HuH-7 (cell line): ENCODE data around the gene SLC13A4.
"Not testable (repeated sequence)": the region's sequence is repeated elsewhere in the genome, so short reads cannot be mapped to it uniquely, and the experiment has no call there.

Experiments used
- DNase-seq: peaks from one replicate; pipeline ENCODE4 v3.0.0; 2011; ENCODE audit warnings: low spot score

SLC13A4 gene

DNA sequence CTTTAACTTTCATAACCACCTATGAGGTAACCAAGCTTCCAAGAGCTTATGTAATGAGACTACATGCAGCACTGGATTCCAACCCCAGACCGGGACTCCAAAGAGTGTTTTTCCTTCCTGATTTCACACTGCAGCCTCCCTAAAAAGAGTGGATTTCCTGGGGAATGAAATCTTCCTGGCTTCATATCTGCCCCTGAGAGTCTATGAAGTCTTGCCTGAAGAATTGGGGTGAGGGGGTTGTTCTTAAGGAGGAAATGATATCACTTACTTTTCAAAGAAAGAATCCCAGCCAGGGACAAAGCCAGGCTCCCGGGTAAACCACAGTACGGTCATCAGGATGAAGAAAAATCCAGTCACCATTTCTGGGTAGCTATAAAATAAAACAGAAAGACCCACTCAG lies 35.9 kb downstream of the SLC13A4 start:
- no peak for DNase-seq

DNA sequence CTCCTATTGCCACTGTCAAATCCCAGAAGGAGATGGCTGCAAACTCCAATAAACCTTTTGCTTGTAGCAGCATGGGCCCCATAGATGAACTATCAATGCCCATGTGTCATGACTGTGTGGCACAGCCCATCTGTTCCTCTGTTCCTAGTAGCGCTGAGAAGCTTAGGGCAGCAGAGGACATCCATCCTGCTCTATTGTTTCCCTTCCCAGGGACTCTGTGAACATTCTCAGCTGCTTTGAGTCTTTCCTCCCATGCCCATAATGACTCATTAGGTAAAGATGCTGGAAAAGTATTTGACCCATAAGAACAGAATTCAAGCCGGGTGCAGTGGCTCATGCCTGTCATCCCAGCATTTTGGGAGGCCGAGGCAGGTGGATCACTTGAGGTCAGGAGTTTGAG lies 37.4 kb downstream of the SLC13A4 start:
- DNase-seq, result no peak

DNA sequence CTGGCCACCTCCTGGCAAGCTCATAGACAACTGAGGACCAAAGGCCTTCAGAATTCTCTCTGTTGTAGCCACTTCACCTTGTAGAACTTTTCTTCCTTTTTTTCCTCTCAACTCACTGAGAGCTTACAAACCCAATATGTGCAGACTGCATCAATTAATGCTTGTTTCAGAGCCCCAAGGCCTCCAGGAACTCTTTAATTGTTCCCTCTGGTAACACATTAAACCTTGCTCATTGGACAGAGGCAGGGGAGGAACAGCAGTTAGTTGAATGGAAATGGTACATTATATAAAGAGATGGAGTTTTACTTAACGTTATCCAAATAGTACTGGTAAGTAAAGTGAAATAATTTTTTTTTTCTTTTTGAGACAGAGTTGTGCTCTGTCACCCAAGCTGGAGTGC lies 40.5 kb downstream of the SLC13A4 start:
- no peak for DNase-seq

DNA sequence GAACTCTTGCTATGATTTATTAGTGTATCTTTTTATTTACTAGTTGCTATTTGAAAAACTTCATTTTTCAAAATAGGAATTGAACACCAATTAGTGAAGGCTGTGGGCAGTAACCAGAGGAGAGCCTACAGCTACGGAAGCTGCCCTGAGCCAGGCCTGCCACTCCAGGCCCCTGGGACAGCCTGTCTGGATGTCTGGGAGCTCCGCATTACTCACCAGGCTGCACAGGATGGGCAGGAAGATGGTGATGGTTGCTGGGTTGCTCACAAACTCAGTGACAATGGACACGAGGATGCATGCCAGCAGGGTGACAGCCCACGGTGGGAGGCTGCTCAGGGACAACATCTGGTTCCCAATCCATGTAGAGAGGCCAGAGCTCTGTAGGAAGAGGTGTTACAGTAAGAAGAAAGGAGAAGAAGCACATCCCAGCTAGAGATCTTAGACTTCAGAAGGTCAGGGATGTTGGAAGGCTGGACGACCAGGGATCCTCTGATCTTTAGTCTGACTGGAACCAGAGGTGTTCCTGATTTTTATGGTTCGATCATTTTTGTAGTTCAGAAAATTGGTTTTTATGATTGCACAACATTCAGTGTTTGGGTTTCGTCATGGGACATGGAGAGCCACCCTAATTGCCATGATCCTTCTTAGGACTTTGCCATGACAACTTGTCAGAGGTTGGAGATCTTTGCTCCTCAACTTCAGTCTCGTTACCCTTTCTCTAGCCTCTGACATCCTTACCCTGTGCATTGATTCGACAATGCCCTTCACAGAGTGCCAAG lies 42.5 kb downstream of the SLC13A4 start:
- DNase-seq, result no peak

DNA sequence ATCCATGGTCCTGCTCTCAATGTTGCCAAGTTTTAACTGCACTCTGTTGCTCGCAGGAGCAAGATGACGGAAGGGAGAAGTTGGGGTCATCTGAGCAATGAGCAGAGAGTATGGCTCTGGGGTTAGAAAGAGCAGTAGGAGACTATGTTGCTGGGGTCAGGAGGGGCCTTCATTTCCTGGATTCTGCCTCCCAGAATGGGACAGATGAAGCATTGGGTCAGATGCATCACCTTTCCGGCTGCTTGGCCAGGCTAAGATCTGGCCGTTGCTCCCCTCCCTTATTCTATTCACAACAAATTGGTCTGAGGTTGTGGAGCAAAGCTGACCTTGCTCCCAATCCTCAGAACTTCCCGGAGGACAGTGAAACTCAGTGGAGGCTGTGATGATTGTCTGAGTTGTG lies 43.3 kb downstream of the SLC13A4 start:
- DNase-seq, result no peak

DNA sequence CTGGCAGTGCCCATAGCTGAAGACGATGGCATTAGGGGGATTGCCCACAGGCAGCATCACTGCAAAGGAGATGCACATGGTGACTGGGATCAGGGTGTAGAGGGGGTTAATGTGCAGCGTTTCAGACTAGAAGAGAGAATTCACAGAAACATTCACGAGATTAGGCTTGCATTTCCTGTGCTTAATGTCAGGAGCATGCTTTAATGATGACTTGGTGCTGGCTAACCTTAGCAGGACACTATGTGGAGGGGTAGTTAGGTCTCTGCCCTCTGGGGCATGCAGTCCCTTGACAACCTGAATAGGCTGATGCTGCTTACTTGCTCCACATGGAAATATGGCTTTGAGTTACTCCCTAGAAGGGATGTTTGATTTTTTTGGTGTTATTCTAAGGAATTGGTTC lies 43.9 kb downstream of the SLC13A4 start:
- no peak for DNase-seq

DNA sequence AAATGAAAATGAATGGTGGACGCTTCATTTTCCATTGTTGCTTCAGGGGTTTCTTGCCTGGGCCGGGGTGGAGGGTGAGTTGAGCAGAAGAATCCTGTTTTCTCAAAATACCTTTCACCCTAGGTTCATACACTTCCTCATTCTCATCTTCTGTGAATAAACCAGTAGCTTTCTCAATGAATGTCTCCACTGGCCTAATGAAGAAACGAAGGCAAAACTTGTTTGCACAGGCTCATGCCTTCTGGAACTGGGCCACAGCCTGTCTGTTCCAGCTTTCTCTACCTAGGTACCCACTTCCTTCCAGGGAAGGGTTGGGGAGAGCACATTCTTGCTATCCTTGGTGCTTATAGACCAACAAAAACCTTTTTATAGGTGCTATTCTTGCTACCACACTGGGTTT lies 44.4 kb downstream of the SLC13A4 start:
- DNase-seq, result no peak

DNA sequence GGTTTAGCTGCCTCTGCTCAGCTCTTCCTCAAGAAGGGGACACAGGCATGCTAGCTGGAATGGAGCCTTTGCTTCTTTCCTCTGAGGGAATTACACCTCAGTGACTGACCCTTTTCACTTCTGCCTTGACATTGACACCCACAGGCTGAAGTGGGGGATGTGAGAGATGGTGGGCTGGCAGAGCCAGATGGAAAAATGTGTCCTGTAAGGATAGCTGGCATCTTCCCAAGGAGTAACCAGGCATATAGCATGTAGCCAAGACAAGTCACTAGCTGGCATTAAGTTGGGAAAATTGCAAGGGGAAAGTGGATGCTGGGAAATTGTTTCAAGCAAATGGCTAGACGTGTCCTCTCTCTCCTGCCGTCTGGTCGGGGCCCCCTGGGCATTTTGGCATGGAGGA lies 45.8 kb downstream of the SLC13A4 start:
- no peak for DNase-seq

DNA sequence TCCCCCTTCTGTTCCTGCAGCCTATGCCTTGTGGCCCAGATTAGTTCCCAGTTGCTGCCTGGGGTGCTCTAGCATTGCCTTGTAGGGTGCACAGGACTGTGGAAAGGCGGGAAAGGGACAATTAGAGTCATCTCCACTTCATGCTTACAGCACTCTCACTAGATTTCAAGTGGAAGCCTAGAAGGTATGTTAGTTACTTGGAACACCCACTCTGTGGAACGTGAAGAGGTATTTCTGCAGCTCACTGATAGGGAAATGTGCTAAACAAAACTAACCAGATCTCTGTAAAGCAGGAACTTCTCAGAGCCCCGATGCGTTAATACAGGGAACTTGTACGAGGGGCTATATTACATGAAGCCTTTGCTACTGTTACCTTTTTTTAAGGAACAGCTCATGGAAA lies 46.2 kb downstream of the SLC13A4 start:
- no peak for DNase-seq

DNA sequence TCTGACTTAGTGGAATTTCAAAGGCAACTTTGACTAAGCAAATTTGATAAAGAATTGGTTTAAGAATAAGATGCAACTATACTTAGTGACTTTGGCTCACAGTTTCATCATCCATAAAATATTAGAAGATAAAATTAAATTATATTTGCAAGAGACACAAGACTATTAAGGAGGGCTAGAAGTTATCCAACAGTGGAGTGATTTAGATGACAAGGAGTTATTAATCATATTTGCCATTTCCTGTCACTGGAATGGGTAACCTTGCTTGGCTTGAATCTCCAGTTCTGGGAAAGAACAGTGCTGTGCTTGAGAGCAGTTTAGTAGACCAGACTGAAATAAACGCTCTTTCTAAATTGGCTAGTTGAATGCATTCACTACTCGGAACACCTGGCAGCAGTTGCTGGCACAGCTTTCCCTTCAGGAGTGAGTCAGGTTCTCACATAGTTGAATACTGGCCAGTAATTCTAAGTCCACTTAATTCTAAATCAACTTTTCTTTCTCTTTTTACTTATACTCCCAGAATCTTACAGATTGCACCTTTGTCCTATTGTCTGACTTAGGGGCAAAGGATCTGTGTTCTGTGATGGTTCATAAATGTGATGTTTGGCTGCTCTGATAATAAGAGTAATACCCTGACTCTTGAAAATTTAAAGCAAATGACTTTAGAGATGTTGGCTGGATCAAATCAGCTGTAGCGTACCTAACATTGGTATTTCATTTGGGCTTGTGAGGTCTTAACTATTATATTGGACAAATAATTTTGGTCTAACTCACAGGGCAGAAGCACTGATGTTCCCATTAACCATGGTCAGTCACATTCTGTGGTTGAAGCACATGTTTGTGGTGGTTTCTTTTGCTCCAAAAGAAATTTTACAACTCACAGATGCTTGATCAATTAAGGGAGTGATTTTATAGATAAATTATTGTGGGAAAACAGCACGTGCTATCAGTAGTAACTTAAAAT lies 49.1 kb downstream of the SLC13A4 start:
- DNase-seq, result no peak

DNA sequence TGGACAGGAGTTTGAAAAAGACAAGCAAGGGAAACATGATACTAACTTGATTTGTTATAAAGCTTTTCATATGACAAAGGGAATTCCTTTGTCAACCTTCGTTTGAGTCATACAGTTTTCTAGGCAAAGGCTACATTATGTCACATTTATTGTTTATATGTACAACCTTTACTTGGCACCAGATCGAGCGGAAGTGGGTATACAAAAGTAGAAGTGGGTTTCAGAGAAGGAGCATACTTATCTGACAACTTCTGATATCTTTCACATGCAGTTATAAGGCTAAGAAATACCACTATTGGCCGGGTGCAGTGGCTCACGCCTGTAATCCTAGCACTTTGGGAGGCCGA lies 54.7 kb downstream of the SLC13A4 start:
- DNase-seq, result no peak

DNA sequence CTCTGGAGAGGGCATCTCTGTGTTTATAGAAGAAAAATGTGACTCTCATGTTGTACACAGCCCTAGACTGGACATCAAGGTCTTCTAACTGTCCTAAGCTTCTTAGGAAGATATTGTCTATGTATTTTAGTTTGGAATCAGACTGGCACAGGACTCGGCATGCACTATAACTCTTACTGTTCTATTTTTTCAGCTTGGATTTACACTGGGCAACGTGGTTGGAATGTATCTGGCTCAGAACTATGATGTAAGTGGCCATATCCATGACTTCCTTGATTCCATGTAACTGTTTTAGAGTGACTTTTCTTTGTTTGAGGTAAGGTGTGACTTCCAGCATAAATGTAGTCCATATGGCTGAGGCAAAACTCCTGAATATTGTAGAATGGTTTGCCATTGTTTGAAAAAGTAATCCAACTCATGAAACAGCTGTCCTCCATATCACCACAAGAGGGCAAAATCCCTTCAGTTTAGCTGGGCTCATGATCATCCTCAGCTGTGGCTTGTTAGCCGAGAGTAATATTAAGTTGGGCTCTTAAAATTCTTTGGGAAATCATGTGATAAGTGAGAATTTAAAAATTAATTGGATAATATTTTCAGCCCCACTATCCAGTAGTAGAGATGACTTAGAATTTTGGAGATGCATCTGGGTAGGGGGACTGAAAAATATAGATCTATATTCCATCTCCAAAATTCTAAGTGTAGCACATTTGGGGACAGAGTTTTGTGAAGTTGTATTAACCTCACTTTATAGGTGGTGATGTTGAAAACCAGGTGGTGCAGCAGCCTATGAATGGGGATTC lies 55.2 kb downstream of the SLC13A4 start:
- DNase-seq, result peak; percentile 63

DNA sequence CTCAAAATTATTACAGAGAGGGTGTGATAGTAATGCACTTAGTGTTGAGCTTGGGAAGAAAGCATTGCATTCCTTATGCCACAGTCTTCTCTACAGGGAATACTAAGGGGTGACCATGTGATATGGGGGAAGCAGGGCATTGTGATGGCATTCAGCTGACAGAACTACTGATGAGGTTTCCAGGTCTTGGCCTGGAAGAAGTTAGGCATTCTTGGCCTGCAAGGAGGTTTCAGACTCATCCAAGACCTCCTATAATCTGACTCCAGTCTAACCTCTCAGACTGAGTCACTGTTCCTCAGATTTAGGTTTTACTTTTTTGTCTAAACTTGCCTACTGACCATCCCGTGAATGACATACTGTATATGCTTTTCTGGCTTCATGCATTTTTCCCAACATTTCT lies 57.8 kb downstream of the SLC13A4 start:
- no peak for DNase-seq

DNA sequence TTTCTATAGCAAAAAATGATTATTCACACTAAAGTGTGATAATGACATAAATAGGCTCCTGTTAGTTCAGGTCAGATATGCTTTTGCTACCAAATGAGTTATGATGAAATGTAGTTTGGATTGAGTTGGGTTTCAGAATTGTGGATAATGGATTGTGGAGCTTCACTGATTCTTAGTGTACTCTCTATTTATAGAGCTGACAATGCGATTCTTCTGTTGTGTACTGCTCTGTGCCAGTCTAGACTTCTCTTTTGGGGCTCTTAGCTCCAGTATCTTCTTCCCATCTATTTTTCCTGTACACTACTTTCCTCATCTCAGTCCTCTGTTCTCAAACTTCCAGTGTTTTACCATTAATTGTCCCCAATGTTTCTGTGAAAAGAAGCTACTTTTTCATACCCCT lies 58.2 kb downstream of the SLC13A4 start:
- DNase-seq, result no peak

DNA sequence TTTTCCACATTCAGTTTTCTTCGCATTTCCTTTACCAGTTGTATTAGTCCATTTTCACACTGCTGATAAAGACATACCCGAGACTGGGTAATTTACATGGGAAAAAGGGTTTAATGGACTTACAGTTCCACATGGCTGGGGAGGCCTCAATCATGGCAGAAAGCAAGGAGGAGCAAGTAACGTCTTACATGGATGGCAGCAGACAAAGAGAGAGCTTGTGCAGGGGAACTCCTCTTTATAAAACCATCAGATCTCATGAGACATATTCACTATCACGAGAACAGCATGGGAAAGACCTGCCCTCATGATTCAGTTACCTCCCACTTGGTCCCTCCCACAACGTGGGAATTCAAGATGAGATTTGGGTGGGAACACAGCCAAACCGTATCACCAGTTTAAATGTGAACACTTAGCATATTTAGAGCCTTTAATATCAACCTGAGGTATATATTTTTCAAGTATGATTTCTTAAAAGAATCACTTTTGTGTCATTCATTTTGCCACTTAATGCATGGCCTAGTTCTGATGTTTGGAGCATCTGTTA lies 59.1 kb downstream of the SLC13A4 start:
- DNase-seq, result not testable (repeated sequence)

DNA sequence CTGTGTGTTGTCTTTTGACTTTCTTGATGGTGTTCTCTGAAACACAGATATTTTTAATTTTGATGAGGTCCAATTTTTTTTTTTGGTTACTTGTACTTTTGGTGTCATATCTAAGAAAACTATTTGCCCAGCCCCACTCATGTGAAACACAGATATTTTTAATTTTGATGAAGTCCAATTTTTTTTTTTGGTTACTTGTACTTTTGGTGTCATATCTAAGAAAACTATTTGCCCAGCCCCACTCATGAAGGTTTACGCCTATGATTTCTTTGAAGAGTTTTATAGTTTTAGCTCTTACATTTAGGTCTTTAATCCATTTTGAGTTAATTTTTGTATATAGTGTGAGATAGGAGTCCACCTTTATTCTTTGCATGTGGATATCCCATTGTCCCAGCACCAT lies 60.4 kb downstream of the SLC13A4 start:
- DNase-seq, result not testable (repeated sequence)

DNA sequence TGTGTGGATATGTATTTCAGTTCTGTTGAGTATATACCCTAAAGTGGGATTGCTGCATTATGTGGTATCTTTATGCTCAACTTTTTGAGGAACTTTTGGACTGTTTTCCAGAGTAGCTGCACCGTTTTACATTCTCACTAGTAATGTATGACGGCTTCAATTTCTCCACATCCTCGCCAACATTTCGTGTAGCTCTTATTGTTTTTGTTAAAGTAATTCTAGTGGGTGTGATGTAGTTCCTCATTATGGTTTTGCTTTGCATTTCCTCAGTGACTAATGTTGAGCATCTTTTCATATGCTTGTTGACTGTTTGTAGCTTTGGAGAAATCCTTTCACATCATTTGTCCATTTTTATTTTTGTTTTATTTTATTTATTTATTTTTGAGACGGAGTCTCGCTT lies 61.1 kb downstream of the SLC13A4 start:
- no peak for DNase-seq

DNA sequence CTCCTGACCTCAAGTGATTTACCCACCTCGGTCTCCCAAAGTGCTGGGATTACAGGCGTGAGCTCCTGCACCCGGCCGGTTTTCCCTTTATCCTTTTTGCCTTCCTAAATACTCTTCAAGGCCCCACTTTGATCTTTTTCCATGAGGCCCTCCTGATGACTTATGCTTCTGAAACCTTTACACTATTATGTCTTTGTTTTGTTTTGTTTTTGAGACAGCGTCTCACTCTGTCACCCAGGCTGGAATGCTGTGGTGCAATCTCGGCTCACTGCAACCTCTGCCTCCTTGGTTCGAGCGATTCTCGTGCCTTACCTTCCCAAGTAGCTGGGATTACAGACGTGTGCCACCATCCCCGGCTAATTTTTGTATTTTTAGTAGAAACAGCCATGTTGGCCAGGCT lies 61.8 kb downstream of the SLC13A4 start:
- no peak for DNase-seq

DNA sequence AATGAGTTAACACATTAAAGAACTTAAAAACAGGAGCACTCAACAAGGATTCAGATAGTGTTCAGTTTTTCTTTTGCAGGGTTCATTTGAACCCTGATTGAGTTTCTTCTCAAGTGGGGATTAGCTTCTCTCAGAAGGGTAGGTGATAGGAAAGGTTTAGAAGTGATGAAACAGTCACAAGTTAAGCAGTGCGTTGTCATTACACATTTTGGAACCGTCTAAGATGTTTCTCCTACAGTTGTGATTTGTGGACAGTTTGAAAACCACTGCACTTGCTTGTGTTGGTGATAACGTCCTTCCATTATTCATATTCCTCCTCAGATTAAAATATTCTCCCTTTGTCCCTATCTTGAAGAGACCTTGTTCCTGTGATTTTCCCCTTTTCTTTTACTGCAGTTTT lies 62.9 kb downstream of the SLC13A4 start:
- no peak for DNase-seq

DNA sequence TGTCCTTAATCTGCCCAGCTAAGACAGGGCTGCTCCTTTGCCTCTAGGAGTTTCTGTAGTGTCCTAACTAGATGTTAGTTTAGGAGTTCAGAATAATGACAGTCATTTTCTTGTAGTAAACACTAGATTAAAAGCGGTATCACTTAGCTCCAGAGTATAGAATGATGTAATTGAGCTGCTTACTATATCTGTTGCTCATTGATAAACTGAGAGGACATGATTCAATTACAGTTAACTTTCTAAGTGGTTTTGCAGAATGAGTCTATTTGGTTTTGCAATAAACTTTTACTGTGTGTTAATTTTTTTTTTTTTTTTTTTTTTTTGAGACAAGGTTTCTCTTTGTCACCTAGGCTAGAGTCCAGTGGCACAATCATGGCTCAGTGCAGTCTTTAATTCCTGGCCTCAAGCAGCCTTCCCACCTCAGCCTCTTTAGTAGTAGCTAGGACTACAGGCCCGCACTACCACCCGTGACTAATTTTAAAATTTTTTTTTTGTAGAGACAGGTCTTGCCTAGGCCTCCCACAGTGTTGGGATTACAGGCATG lies 63.9 kb downstream of the SLC13A4 start:
- DNase-seq, result no peak

DNA sequence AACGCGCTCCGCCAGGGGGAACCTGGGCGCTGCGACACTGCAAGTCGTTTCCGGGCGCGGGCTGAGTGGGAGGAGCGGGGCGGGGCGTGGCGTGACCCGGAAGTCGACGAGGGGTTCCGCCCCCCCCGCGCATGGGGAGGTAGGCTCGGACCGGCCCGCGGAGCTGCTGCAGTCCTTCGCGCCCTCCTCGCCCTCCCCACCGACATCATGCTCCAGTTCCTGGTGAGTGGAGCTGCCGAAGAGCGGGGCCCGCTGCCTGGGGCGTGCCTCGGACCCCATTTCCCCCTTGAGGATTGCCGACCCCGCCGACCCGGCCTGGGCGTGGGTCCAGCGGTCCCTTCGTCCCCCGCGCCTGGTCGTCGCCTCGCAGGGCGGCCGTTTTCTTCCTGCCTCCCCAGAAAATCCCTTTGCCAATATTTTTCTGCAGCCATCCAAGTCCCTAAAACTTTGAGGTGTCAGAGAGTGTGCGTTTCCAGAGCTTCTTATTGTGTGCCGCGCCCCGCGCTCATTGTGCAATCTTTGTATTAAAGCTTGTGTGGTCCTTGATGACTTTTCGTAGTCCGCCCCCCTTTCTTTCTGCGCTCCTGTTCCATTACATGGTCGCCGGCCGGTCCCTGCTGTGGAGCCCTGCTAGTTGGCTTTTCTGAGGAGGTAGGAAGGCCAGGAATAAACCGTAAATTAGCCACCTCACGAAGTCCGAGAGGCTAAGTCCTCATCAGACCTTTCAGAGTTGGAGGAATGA lies 65.4 kb downstream of the SLC13A4 start, which contains the start of gene STMP1:
Gene STMP1 (plus strand): TSS at position 142 of the 742 bp plus-strand sequence.
- DNase-seq, result peak; percentile 87
